ENCODE data around the gene TEX13B. TPM values are rescaled to one million over a fixed set of nuclear protein-coding genes. Genes with fewer than 3 reads are reported as not detected.
"Not testable (repeated sequence)": the region's sequence is repeated elsewhere in the genome, so short reads cannot be mapped to it uniquely, and the experiment has no call there.

The TEX13B gene
- total RNA-seq, 2 experiments from 2014 or later, result not detected

DNA sequence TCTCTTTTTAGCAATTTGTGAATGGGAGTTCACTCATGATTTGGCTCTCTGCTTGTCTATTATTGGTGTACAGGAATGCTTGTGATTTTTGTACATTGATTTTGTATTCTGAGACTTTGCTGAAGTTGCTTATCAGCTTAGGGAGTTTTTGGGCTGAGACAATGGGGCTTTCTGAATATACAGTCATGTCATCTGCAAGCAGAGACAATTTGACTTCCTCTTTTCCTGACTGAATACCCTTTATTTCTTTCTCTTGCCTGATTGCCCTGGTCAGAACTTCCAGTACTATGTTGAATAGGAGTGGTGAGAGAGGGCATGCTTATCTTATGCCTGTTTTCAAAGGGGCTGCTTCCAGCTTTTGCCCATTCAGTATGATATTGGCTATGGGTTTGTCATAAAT is 26.8 kb downstream of the TEX13B start:
- CTCF ChIA-PET, POLR2A ChIA-PET: not testable (repeated sequence)

GRCh38 chrX:107940095-107940494 is 42.1 kb downstream of the TEX13B start:
- POLR2A ChIA-PET, result no interaction called here

GRCh38 chrX:107936434-107936730 is 45.8 kb downstream of the TEX13B start:
- ChIA-PET CTCF (no interaction called here), POLR2A (no interaction called here)

More at GRCh38 chrX:107940095-107940494, 42.1 kb downstream of the TEX13B start:
- CTCF ChIA-PET, result no interaction called here

DNA sequence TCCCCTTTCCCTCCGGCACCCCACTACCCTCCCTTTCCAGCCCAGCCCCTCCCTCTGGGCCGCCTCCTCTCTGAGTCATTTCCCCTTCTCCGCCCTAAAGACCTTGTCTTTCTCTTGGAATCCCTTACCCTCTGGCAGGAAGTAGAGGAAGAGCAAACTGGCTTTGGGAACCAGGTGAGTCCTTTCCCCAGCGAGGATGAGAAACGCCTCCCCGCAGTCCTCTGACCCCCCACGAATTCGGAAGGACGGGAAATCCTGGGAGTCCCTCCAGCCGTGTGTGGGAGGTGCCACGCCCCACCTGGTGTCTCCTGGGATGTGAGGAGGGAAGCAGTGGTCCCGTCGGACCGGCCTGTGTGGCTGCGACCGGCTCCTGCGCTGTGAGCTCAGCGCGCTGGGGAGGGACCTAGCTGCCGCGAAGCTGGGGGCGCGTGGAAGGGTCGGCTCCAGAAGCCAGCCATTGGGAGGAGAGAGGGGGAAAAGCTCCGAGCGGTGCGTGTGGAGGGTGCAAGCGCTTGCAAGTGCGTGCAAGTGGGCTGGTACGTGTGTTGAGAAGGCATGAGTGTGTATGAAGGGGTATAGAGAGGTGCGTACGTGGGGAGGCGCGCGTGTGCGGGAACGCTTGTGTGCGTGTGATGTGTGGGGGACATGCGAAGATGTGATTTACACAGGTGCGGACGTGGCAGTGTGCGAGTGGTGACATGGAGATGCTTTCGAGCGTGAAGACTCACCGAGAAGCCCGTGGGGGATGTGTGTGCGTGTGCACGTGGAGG is 46.3 kb downstream of the TEX13B start:
- POLR2A ChIA-PET, result no interaction called here
- CTCF ChIA-PET, result no interaction called here

DNA sequence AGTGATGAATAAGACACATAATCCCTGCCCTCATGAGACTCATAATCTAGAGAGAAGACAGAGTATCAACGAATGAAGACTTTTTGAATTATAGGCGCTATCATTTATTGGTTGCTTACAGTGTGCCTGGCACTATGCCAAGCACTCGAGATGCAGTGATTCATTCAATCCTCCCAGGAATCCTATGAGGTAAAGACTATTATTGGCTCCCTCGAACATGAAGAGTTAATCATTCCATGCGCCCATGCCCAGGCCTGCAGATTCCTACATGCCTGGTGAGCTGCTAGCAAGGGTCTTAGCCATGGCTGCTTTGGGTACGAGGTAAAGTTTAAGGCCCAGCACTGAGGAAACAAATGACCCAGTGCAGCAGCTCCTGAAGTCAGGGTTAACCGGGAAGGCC is 47.0 kb downstream of the TEX13B start:
- CTCF ChIA-PET, result no interaction called here
- POLR2A ChIA-PET, result no interaction called here

GRCh38 chrX:107934262-107934661 is 47.9 kb downstream of the TEX13B start:
- ChIA-PET POLR2A (no interaction called here), CTCF (no interaction called here)

Other genes with a start within 250 kb of the TEX13B start
- gene TSC22D3, start 206.6 kb downstream of the TEX13B start, total RNA-seq, result 10 to 100 TPM; 17.6 to 20.4 TPM
- gene NCBP2L, start 204.6 kb downstream of the TEX13B start, total RNA-seq, result not detected
- 1 to 10 TPM; 8.7 to 9.4 TPM for gene MID2, start 156.5 kb downstream of the TEX13B start, total RNA-seq
- gene VSIG1, start 62.7 kb upstream of the TEX13B start, total RNA-seq, result under 1 TPM; 0.67 to 0.74 TPM
- gene PSMD10, start 109.2 kb upstream of the TEX13B start, total RNA-seq, result 10 to 100 TPM; 43.2 to 45.6 TPM
- 1 to 10 TPM; 9.4 to 9.7 TPM for gene ATG4A, start 109.4 kb upstream of the TEX13B start, total RNA-seq

Measured in activated CD8-positive, alpha-beta memory T cell treated with anti-CD3 and anti-CD28 coated beads for 36 hours (primary cell).